ENCODE data around the gene POLD2.

Gene POLD2

GRCh38 chr7:44144426-44144967, 21.1 kb upstream of the POLD2 start:
- Histone ChIP-seq H3K36me3 (ENCODE audit: control insufficient read depth, insufficient read depth, low read length) (no peaks in the 10 kb centered on the region), H3K4me3 (ENCODE audit: extremely low read depth, insufficient read depth, low read length, poor library complexity, severe bottlenecking) (no peak overlapping the region), H3K9me3 (ENCODE audit: control insufficient read depth, low read length) (no peaks in the 10 kb centered on the region), H3K4me1 (ENCODE audit: control insufficient read depth, insufficient read depth, low read length, poor library complexity, severe bottlenecking) (peaks cover 9% of the 10 kb centered on the region), H3K27ac (ENCODE audit: low read depth, low read length, severe bottlenecking) (no peak overlapping the region)
- WGBS, 2 experiments (ENCODE audit: insufficient coverage in 2 of 2) = 86 to 96% methylated on average over 5 of the region's 6 CpGs

- Histone ChIP-seq H3K4me1 (ENCODE audit: control insufficient read depth, insufficient read depth, low read length, poor library complexity, severe bottlenecking) (peaks cover 9% of the 10 kb centered on the region), H3K9me3 (ENCODE audit: control insufficient read depth, low read length) (no peaks in the 10 kb centered on the region), H3K4me3 (ENCODE audit: extremely low read depth, insufficient read depth, low read length, poor library complexity, severe bottlenecking) (no peak overlapping the region), H3K27ac (ENCODE audit: low read depth, low read length, severe bottlenecking) (no peak overlapping the region), H3K36me3 (ENCODE audit: control insufficient read depth, insufficient read depth, low read length) (no peaks in the 10 kb centered on the region)
- WGBS, 2 experiments (ENCODE audit: insufficient coverage in 2 of 2) = 91 to 100% methylated on average over 5 to 6 of the region's 6 CpGs
Measured at GRCh38 chr7:44143646-44144250, 20.4 kb upstream of the POLD2 start.

GRCh38 chr7:44142028-44142427, 18.7 kb upstream of the POLD2 start:
- H3K4me1 ChIP-seq (ENCODE audit: control insufficient read depth, insufficient read depth, low read length, poor library complexity, severe bottlenecking) = peaks cover 9% of the 10 kb centered on the region
- no peak overlapping the region for H3K27ac ChIP-seq (ENCODE audit: low read depth, low read length, severe bottlenecking)
- H3K36me3 ChIP-seq (ENCODE audit: control insufficient read depth, insufficient read depth, low read length) = no peaks in the 10 kb centered on the region
- WGBS, 2 experiments (ENCODE audit: insufficient coverage in 2 of 2) = 100% methylated on average over 2 of the region's 4 CpGs; no CpG with 5 or more reads in 1 of the 2 experiments
- H3K4me3 ChIP-seq (ENCODE audit: extremely low read depth, insufficient read depth, low read length, poor library complexity, severe bottlenecking) = no peak overlapping the region
- no peaks in the 10 kb centered on the region for H3K9me3 ChIP-seq (ENCODE audit: control insufficient read depth, low read length)

- no peaks in the 10 kb centered on the region for H3K9me3 ChIP-seq (ENCODE audit: control insufficient read depth, low read length)
- WGBS, 2 experiments (ENCODE audit: insufficient coverage in 2 of 2) = 47 to 59% methylated on average over 3 to 5 of the region's 6 CpGs
- no peak within 1 kb of the TSS for H3K27ac ChIP-seq (ENCODE audit: low read depth, low read length, severe bottlenecking)
- H3K36me3 ChIP-seq (ENCODE audit: control insufficient read depth, insufficient read depth, low read length) = no peaks in the 10 kb centered on the region
- H3K4me1 ChIP-seq (ENCODE audit: control insufficient read depth, insufficient read depth, low read length, poor library complexity, severe bottlenecking) = peaks cover 7% of the 10 kb centered on the region
- no peak within 1 kb of the TSS for H3K4me3 ChIP-seq (ENCODE audit: extremely low read depth, insufficient read depth, low read length, poor library complexity, severe bottlenecking)
Measured at GRCh38 chr7:44141221-44141850, 18.0 kb upstream of the POLD2 start, which contains the start of gene MYL7. TSS of gene MYL7 (minus strand) at chr7:44141332. CDS start at chr7:44141305, 27 bp downstream.

- H3K4me3 ChIP-seq (ENCODE audit: extremely low read depth, insufficient read depth, low read length, poor library complexity, severe bottlenecking) = no peak overlapping the region
Measured at GRCh38 chr7:44140341-44140740, 17.0 kb upstream of the POLD2 start.

GRCh38 chr7:44139311-44140010, 16.1 kb upstream of the POLD2 start:
- Histone ChIP-seq H3K36me3 (ENCODE audit: control insufficient read depth, insufficient read depth, low read length) (no peaks in the 10 kb centered on the region), H3K4me1 (ENCODE audit: control insufficient read depth, insufficient read depth, low read length, poor library complexity, severe bottlenecking) (peaks cover 7% of the 10 kb centered on the region), H3K9me3 (ENCODE audit: control insufficient read depth, low read length) (no peaks in the 10 kb centered on the region), H3K4me3 (ENCODE audit: extremely low read depth, insufficient read depth, low read length, poor library complexity, severe bottlenecking) (no peak overlapping the region), H3K27ac (ENCODE audit: low read depth, low read length, severe bottlenecking) (no peak overlapping the region)
- WGBS, 2 experiments (ENCODE audit: insufficient coverage in 2 of 2) = 93 to 95% methylated on average over 10 to 12 of the region's 14 CpGs

More at GRCh38 chr7:44140341-44140740, 17.0 kb upstream of the POLD2 start:
- 87 to 96% methylated on average over 4 to 5 of the region's 10 CpGs for WGBS, 2 experiments (ENCODE audit: insufficient coverage in 2 of 2)
- H3K4me1 ChIP-seq (ENCODE audit: control insufficient read depth, insufficient read depth, low read length, poor library complexity, severe bottlenecking) = peaks cover 7% of the 10 kb centered on the region
- H3K36me3 ChIP-seq (ENCODE audit: control insufficient read depth, insufficient read depth, low read length) = no peaks in the 10 kb centered on the region
- H3K9me3 ChIP-seq (ENCODE audit: control insufficient read depth, low read length) = no peaks in the 10 kb centered on the region
- no peak overlapping the region for H3K27ac ChIP-seq (ENCODE audit: low read depth, low read length, severe bottlenecking)

- Histone ChIP-seq H3K36me3 (ENCODE audit: control insufficient read depth, insufficient read depth, low read length) (no peaks in the 10 kb centered on the region), H3K9me3 (ENCODE audit: control insufficient read depth, low read length) (no peaks in the 10 kb centered on the region), H3K4me1 (ENCODE audit: control insufficient read depth, insufficient read depth, low read length, poor library complexity, severe bottlenecking) (peaks cover 7% of the 10 kb centered on the region), H3K27ac (ENCODE audit: low read depth, low read length, severe bottlenecking) (no peak overlapping the region), H3K4me3 (ENCODE audit: extremely low read depth, insufficient read depth, low read length, poor library complexity, severe bottlenecking) (no peak overlapping the region)
- WGBS, 2 experiments (ENCODE audit: insufficient coverage in 2 of 2) = 88 to 93% methylated on average over 6 to 8 of the region's 8 CpGs
Measured at GRCh38 chr7:44138698-44139097, 15.3 kb upstream of the POLD2 start.

- Histone ChIP-seq H3K4me3 (ENCODE audit: extremely low read depth, insufficient read depth, low read length, poor library complexity, severe bottlenecking) (no peak overlapping the region), H3K9me3 (ENCODE audit: control insufficient read depth, low read length) (no peaks in the 10 kb centered on the region), H3K36me3 (ENCODE audit: control insufficient read depth, insufficient read depth, low read length) (no peaks in the 10 kb centered on the region), H3K27ac (ENCODE audit: low read depth, low read length, severe bottlenecking) (no peak overlapping the region), H3K4me1 (ENCODE audit: control insufficient read depth, insufficient read depth, low read length, poor library complexity, severe bottlenecking) (peaks cover 21% of the 10 kb centered on the region)
- WGBS, 2 experiments (ENCODE audit: insufficient coverage in 2 of 2) = 89 to 95% methylated on average over 4 of the region's 5 CpGs
Measured at GRCh38 chr7:44136731-44137130, 13.4 kb upstream of the POLD2 start.

- WGBS, 2 experiments (ENCODE audit: insufficient coverage in 2 of 2) = 83 to 90% methylated on average over 1 to 3 of the region's 4 CpGs
- Histone ChIP-seq H3K4me1 (ENCODE audit: control insufficient read depth, insufficient read depth, low read length, poor library complexity, severe bottlenecking) (peaks cover 18% of the 10 kb centered on the region), H3K36me3 (ENCODE audit: control insufficient read depth, insufficient read depth, low read length) (no peaks in the 10 kb centered on the region), H3K9me3 (ENCODE audit: control insufficient read depth, low read length) (no peaks in the 10 kb centered on the region), H3K4me3 (ENCODE audit: extremely low read depth, insufficient read depth, low read length, poor library complexity, severe bottlenecking) (no peak overlapping the region), H3K27ac (ENCODE audit: low read depth, low read length, severe bottlenecking) (no peak overlapping the region)
Measured at GRCh38 chr7:44134943-44135628, 11.7 kb upstream of the POLD2 start.

GRCh38 chr7:44133295-44133694, 9.9 kb upstream of the POLD2 start:
- Histone ChIP-seq H3K4me1 (ENCODE audit: control insufficient read depth, insufficient read depth, low read length, poor library complexity, severe bottlenecking) (peaks cover 18% of the 10 kb centered on the region), H3K9me3 (ENCODE audit: control insufficient read depth, low read length) (no peaks in the 10 kb centered on the region), H3K4me3 (ENCODE audit: extremely low read depth, insufficient read depth, low read length, poor library complexity, severe bottlenecking) (no peak overlapping the region), H3K36me3 (ENCODE audit: control insufficient read depth, insufficient read depth, low read length) (no peaks in the 10 kb centered on the region), H3K27ac (ENCODE audit: low read depth, low read length, severe bottlenecking) (no peak overlapping the region)
- WGBS, 2 experiments (ENCODE audit: insufficient coverage in 2 of 2) = 0 to 53% methylated on average over 1 to 2 of the region's 3 CpGs
